Measurements from ENCODE around the gene ZNF205. TPM values are rescaled to one million over a fixed set of nuclear protein-coding genes. Genes with fewer than 3 reads are reported as not detected.
"Not testable (repeated sequence)": the region's sequence is repeated elsewhere in the genome, so short reads cannot be mapped to it uniquely, and the experiment has no call there.

ZNF205 gene
- total RNA-seq, 2 experiments from 2014 or later = not detected

DNA sequence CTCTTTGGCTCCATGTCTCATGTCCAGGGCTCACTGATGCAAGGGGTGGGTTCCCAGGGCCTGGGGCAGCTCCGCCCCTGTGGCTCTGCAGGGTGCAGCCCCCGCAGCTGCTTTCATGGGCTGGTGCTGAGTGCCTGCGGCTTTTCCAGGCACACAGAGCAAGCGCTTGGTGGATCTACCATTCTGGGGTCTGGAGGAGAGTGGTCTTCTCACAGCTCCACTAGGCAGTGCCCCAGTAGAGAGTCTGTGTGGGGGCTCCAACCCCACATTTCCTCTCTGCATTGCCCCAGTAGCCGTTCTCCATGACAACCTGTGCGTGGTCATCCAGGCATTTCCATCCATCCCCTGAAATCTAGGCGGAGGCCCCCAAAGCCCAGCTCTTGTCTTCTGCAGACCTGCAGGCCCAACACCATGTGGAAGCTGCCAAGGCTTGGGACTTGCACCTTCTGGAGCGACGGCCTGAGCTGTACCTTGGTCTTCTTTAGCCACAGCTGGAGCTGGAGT is 41.7 kb upstream of the ZNF205 start:
- no peak overlapping the region for H3K27ac ChIP-seq (ENCODE audit: low read depth in 1 of 2, low read length in 2 of 2)
- Mint-ChIP-seq H3K36me3 (ENCODE audit: low read depth) (peaks cover 48% of the 10 kb centered on the region), H3K27ac (peak overlapping the region; percentile 88), H3K27me3 (no peaks in the 10 kb centered on the region), H3K4me1 (ENCODE audit: low read depth) (peaks cover 78% of the 10 kb centered on the region), H3K4me3 (peak overlapping the region; percentile 70), H3K9me3 (no peaks in the 10 kb centered on the region)
- no peak overlapping the region for H3K4me3 ChIP-seq (ENCODE audit: low read length)
- DNase-seq = no peak
- peaks cover 35% of the 10 kb centered on the region for H3K36me3 ChIP-seq (ENCODE audit: insufficient read depth, low read length)
- POLR2A ChIA-PET = interaction anchor here (1.0 to 2.4 kb wide), 8 partner anchors 10 to 100 kb away, joined by 3 to 14 read pairs (median 4); partner anchors contain the start of genes ZNF213 and ZSCAN10
- no peaks in the 10 kb centered on the region for H3K9me3 ChIP-seq (ENCODE audit: control insufficient read depth in 1 of 2, insufficient read depth in 1 of 2, low read length in 2 of 2)
- intact Hi-C loops (cut with DNase I, micrococcal nuclease) = no loop called here
- CTCF ChIA-PET = interaction anchor here (0.9 kb wide), 1 partner anchor 59 kb away, joined by 5 read pairs; no protein-coding TSS in a partner anchor
- TF ChIP-seq CTCF (IDR thresholded peaks at IDR 0.05) = no peak
- no peaks in the 10 kb centered on the region for H3K27me3 ChIP-seq (ENCODE audit: control insufficient read depth in 1 of 2, insufficient read depth in 2 of 2, low read length in 2 of 2)
- peaks cover 87% of the 10 kb centered on the region for H3K4me1 ChIP-seq (ENCODE audit: insufficient read depth, low read length)
- no peak for ATAC-seq (ENCODE audit: poor library complexity)

DNA sequence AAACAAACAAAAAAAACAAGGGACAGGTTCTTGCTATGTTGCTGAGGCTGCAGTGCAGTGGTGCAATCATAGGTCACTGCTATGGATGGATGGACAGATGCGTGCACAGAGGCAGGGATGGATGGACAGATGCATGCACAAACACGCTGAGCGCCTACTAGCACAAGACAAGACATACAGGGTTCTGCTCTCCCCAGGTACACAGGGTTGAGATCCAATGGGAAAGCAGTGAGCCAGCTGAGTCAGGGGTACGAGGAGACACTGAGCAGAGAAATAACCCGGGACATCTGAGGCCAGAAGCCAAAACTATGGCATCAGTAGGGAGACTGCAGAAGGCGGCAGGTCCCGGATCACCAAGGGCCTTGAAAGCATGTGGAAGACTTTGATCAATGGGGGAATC is 40.7 kb upstream of the ZNF205 start:
- no peaks in the 10 kb centered on the region for H3K9me3 Mint-ChIP-seq
- peak overlapping the region; percentile 80 for H3K4me3 Mint-ChIP-seq
- ATAC-seq (ENCODE audit: poor library complexity) = no peak

DNA sequence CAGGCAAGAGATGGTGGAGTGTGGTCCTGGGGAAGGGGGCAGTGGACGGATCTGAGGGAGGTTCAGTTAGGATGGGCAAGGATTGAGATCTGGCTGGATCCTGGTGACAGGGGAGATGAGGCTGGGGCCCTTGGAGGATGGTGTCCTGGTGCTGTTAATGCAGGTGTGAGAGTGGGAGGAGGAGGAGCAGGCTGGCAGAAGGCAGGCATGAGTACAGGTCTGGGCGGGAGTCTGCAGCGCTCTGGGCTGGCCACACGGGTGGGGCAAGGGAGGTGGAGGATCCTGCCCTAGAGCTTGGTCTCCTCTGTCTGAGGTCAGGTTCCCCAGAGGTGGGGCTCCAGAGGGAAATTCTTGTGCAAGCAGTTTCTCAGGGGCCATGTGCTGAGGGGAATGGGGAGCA is 40.2 kb upstream of the ZNF205 start:
- H3K9me3 ChIP-seq (ENCODE audit: control insufficient read depth in 1 of 2, insufficient read depth in 1 of 2, low read length in 2 of 2); H3K4me3 ChIP-seq (ENCODE audit: low read length); H3K27me3 Mint-ChIP-seq; H3K27ac ChIP-seq (ENCODE audit: low read depth in 1 of 2, low read length in 2 of 2); ATAC-seq (ENCODE audit: poor library complexity); H3K27me3 ChIP-seq (ENCODE audit: control insufficient read depth in 1 of 2, insufficient read depth in 2 of 2, low read length in 2 of 2); intact Hi-C loops (cut with DNase I, micrococcal nuclease); H3K9me3 Mint-ChIP-seq: not testable (repeated sequence)
- Mint-ChIP-seq H3K4me3 (peak overlapping the region; percentile 80), H3K27ac (peak overlapping the region; percentile 88), H3K36me3 (ENCODE audit: low read depth) (peaks cover 33% of the 10 kb centered on the region), H3K4me1 (ENCODE audit: low read depth) (peaks cover 89% of the 10 kb centered on the region)
- Histone ChIP-seq H3K36me3 (ENCODE audit: insufficient read depth, low read length) (peaks cover 29% of the 10 kb centered on the region), H3K4me1 (ENCODE audit: insufficient read depth, low read length) (peaks cover 99% of the 10 kb centered on the region)
- DNase-seq = peak in 3 of 14 experiments; percentile 41 to 43 (median 42)
- ChIA-PET POLR2A (interaction anchor here (2.2 to 2.4 kb wide), 2 partner anchors 27 to 57 kb away, joined by 6 to 11 read pairs; partner anchors contain the start of gene ZSCAN10), CTCF (interaction anchor here (0.9 kb wide), 1 partner anchor 12 kb away, joined by 3 read pairs; no protein-coding TSS in a partner anchor)

More for the DNA sequence above, 40.7 kb upstream of the ZNF205 start:
- no peak for DNase-seq
- TF ChIP-seq CTCF (IDR thresholded peaks at IDR 0.05) = no peak
- Mint-ChIP-seq H3K27me3 (no peaks in the 10 kb centered on the region), H3K36me3 (ENCODE audit: low read depth) (peaks cover 38% of the 10 kb centered on the region), H3K27ac (peak overlapping the region; percentile 88), H3K4me1 (ENCODE audit: low read depth) (peaks cover 86% of the 10 kb centered on the region)
- Histone ChIP-seq H3K27ac (ENCODE audit: low read depth in 1 of 2, low read length in 2 of 2) (peak overlapping the region in 1 of 2 donors; percentile 29), H3K27me3 (ENCODE audit: control insufficient read depth in 1 of 2, insufficient read depth in 2 of 2, low read length in 2 of 2) (no peaks in the 10 kb centered on the region), H3K4me1 (ENCODE audit: insufficient read depth, low read length) (peaks cover 97% of the 10 kb centered on the region), H3K9me3 (ENCODE audit: control insufficient read depth in 1 of 2, insufficient read depth in 1 of 2, low read length in 2 of 2) (no peaks in the 10 kb centered on the region), H3K36me3 (ENCODE audit: insufficient read depth, low read length) (peaks cover 31% of the 10 kb centered on the region), H3K4me3 (ENCODE audit: low read length) (no peak overlapping the region)
- intact Hi-C loops (cut with DNase I, micrococcal nuclease) = no loop called here
- POLR2A ChIA-PET = interaction anchor here (1.1 to 2.4 kb wide), 4 partner anchors 12 to 63 kb away, joined by 3 to 14 read pairs (median 8); partner anchors contain the start of genes ZNF213 and ZSCAN10
- CTCF ChIA-PET = interaction anchor here (0.9 kb wide), 1 partner anchor 12 kb away, joined by 3 read pairs; no protein-coding TSS in a partner anchor

DNA sequence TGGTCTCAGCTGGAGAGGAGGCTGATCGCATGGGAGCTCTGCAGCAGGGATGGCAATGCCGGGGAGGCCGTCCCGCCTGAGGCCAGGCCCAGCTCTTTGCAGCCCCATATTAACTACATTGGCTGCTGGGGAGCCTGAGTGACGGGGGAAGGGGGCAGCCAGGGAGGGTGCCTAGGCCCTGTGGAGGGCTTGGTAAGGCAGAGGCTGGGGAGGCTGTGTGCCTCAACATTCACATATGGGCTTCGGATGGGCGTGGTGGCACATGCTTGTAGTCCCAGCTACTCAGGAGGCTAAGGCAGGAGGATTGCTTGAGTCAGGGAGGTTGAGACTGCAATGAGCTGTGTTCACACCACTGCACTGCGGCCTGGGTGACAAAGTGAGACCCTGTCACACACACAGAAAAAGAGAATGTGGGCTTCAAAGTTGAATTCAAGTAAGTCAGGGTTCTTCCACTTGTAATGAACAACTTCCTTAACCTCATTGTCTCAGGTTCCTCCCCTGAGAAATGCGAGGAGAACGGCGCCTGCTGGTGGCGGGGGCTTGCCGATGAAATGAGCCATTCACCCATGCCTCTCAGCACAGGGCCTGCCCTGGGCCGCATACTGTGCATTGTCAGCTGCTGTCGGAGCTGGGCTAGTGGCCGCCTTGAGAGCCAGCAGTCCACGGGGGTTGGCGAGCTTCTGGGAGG is 39.7 kb upstream of the ZNF205 start:
- Histone ChIP-seq H3K27ac (ENCODE audit: low read depth in 1 of 2, low read length in 2 of 2) (peak overlapping the region in 1 of 2 donors; percentile 50), H3K36me3 (ENCODE audit: insufficient read depth, low read length) (peaks cover 23% of the 10 kb centered on the region), H3K4me1 (ENCODE audit: insufficient read depth, low read length) (peaks cover 99% of the 10 kb centered on the region)
- intact Hi-C loops (cut with DNase I, micrococcal nuclease); H3K9me3 Mint-ChIP-seq; H3K27me3 Mint-ChIP-seq; H3K4me3 ChIP-seq (ENCODE audit: low read length); H3K9me3 ChIP-seq (ENCODE audit: control insufficient read depth in 1 of 2, insufficient read depth in 1 of 2, low read length in 2 of 2); H3K27me3 ChIP-seq (ENCODE audit: control insufficient read depth in 1 of 2, insufficient read depth in 2 of 2, low read length in 2 of 2): not testable (repeated sequence)
- DNase-seq = peak in 4 of 14 experiments; percentile 39 to 76 (median 70)
- H3K4me1 Mint-ChIP-seq (ENCODE audit: low read depth) = peaks cover 90% of the 10 kb centered on the region
- ChIA-PET CTCF (interaction anchor here (0.9 kb wide), 1 partner anchor 13 kb away, joined by 3 read pairs; no protein-coding TSS in a partner anchor), POLR2A (interaction anchor here (1.0 to 5.3 kb wide), 4 partner anchors 13 to 57 kb away, joined by 3 to 58 read pairs (median 8); partner anchors contain the start of gene ZSCAN10)
- H3K36me3 Mint-ChIP-seq (ENCODE audit: low read depth) = peaks cover 27% of the 10 kb centered on the region
- peak overlapping the region; percentile 47 for H3K4me3 Mint-ChIP-seq
- peak overlapping the region; percentile 95 for H3K27ac Mint-ChIP-seq
- peak; percentile 14 for ATAC-seq (ENCODE audit: poor library complexity)

Measured in CD4-positive, alpha-beta T cell (primary cell).